Measurements from ENCODE around the gene VSIG2.

Gene VSIG2

GRCh38 chr11:124739479-124740276 lies 12.4 kb downstream of the VSIG2 start, which contains the start of gene NRGN:
Gene NRGN, plus strand, starts transcription at chr11:124739942. Its CDS starts 143 bp downstream, at chr11:124740085.
- peak; percentile 57 to 61 for DNase-seq (ENCODE audit: low spot score in 2 of 2)
- peaks cover 41% of the 10 kb centered on the region for H3K27me3 Mint-ChIP-seq
- H3K9me3 Mint-ChIP-seq: no peaks in the 10 kb centered on the region
- H3K4me3 Mint-ChIP-seq: peak within 1 kb of the TSS; percentile 84
- H3K36me3 Mint-ChIP-seq (ENCODE audit: insufficient read depth): no peaks in the 10 kb centered on the region
- H3K4me1 Mint-ChIP-seq: peaks cover 21% of the 10 kb centered on the region
- ATAC-seq (replicated peaks; ENCODE audit: extremely low read depth, poor library complexity, severe bottlenecking): peak; percentile 86
- peak within 1 kb of the TSS; percentile 23 for H3K27ac Mint-ChIP-seq (ENCODE audit: low read depth)

- Mint-ChIP-seq H3K27me3 (peaks cover 41% of the 10 kb centered on the region), H3K4me1 (peaks cover 21% of the 10 kb centered on the region), H3K9me3 (no peaks in the 10 kb centered on the region), H3K27ac (ENCODE audit: low read depth) (peak overlapping the region; percentile 23), H3K36me3 (ENCODE audit: insufficient read depth) (peaks cover 1% of the 10 kb centered on the region), H3K4me3 (peak overlapping the region; percentile 84)
- ATAC-seq (replicated peaks; ENCODE audit: extremely low read depth, poor library complexity, severe bottlenecking) (no peak), DNase-seq (ENCODE audit: low spot score in 2 of 2) (no peak)
These were observed 13.2 kb downstream of the VSIG2 start for GRCh38 chr11:124738713-124739478.

- ATAC-seq (replicated peaks; ENCODE audit: extremely low read depth, poor library complexity, severe bottlenecking) (no peak), DNase-seq (ENCODE audit: low spot score in 2 of 2) (no peak)
- Mint-ChIP-seq H3K36me3 (ENCODE audit: insufficient read depth) (peaks cover 1% of the 10 kb centered on the region), H3K4me3 (no peak overlapping the region), H3K27me3 (peaks cover 41% of the 10 kb centered on the region), H3K9me3 (no peaks in the 10 kb centered on the region), H3K4me1 (peaks cover 21% of the 10 kb centered on the region), H3K27ac (ENCODE audit: low read depth) (no peak overlapping the region)
These were observed 14.3 kb downstream of the VSIG2 start for GRCh38 chr11:124737638-124738305.

- Mint-ChIP-seq H3K36me3 (ENCODE audit: insufficient read depth) (peaks cover 1% of the 10 kb centered on the region), H3K27me3 (peaks cover 35% of the 10 kb centered on the region), H3K4me3 (no peak overlapping the region), H3K9me3 (no peaks in the 10 kb centered on the region), H3K4me1 (peaks cover 21% of the 10 kb centered on the region), H3K27ac (ENCODE audit: low read depth) (no peak overlapping the region)
- ATAC-seq (replicated peaks; ENCODE audit: extremely low read depth, poor library complexity, severe bottlenecking) (no peak), DNase-seq (ENCODE audit: low spot score in 2 of 2) (no peak)
These were observed 15.3 kb downstream of the VSIG2 start for GRCh38 chr11:124736736-124737135.

GRCh38 chr11:124732230-124732629 lies 19.8 kb downstream of the VSIG2 start:
- Mint-ChIP-seq H3K4me3 (no peak overlapping the region), H3K27ac (ENCODE audit: low read depth) (no peak overlapping the region), H3K36me3 (ENCODE audit: insufficient read depth) (peaks cover 1% of the 10 kb centered on the region), H3K27me3 (peaks cover 10% of the 10 kb centered on the region), H3K4me1 (no peaks in the 10 kb centered on the region), H3K9me3 (no peaks in the 10 kb centered on the region)
- DNase-seq (ENCODE audit: low spot score in 2 of 2) (no peak), ATAC-seq (replicated peaks; ENCODE audit: extremely low read depth, poor library complexity, severe bottlenecking) (no peak)

- Mint-ChIP-seq H3K9me3 (no peaks in the 10 kb centered on the region), H3K27ac (ENCODE audit: low read depth) (no peak overlapping the region), H3K4me1 (peaks cover 12% of the 10 kb centered on the region), H3K4me3 (no peak overlapping the region), H3K27me3 (peaks cover 19% of the 10 kb centered on the region), H3K36me3 (ENCODE audit: insufficient read depth) (peaks cover 1% of the 10 kb centered on the region)
- ATAC-seq (replicated peaks; ENCODE audit: extremely low read depth, poor library complexity, severe bottlenecking) (no peak), DNase-seq (ENCODE audit: low spot score in 2 of 2) (no peak)
These were observed 22.5 kb downstream of the VSIG2 start for GRCh38 chr11:124729571-124729970.

- no peak overlapping the region for H3K4me3 Mint-ChIP-seq
- DNase-seq (ENCODE audit: low spot score in 2 of 2) (no peak), ATAC-seq (replicated peaks; ENCODE audit: extremely low read depth, poor library complexity, severe bottlenecking) (no peak)
- H3K27me3 Mint-ChIP-seq: peaks cover 32% of the 10 kb centered on the region
- H3K36me3 Mint-ChIP-seq (ENCODE audit: insufficient read depth): no peaks in the 10 kb centered on the region
- H3K4me1 Mint-ChIP-seq: peaks cover 12% of the 10 kb centered on the region
- no peaks in the 10 kb centered on the region for H3K9me3 Mint-ChIP-seq
- H3K27ac Mint-ChIP-seq (ENCODE audit: low read depth): no peak overlapping the region
These were observed 23.9 kb downstream of the VSIG2 start for GRCh38 chr11:124728134-124728533.

GRCh38 chr11:124727474-124727873 lies 24.6 kb downstream of the VSIG2 start:
- DNase-seq (ENCODE audit: low spot score in 2 of 2) (no peak), ATAC-seq (replicated peaks; ENCODE audit: extremely low read depth, poor library complexity, severe bottlenecking) (no peak)
- Mint-ChIP-seq H3K27ac (ENCODE audit: low read depth) (no peak overlapping the region), H3K4me1 (peaks cover 12% of the 10 kb centered on the region), H3K9me3 (no peaks in the 10 kb centered on the region), H3K27me3 (peaks cover 39% of the 10 kb centered on the region), H3K4me3 (no peak overlapping the region), H3K36me3 (ENCODE audit: insufficient read depth) (no peaks in the 10 kb centered on the region)

- Mint-ChIP-seq H3K27me3 (peaks cover 56% of the 10 kb centered on the region), H3K4me3 (no peak overlapping the region), H3K27ac (ENCODE audit: low read depth) (no peak overlapping the region), H3K9me3 (no peaks in the 10 kb centered on the region), H3K4me1 (peaks cover 12% of the 10 kb centered on the region), H3K36me3 (ENCODE audit: insufficient read depth) (no peaks in the 10 kb centered on the region)
- DNase-seq (ENCODE audit: low spot score in 2 of 2): no peak
- ATAC-seq (replicated peaks; ENCODE audit: extremely low read depth, poor library complexity, severe bottlenecking): no peak
These were observed 26.3 kb downstream of the VSIG2 start for GRCh38 chr11:124725719-124726105.

- H3K9me3 Mint-ChIP-seq: no peaks in the 10 kb centered on the region
- H3K4me3 Mint-ChIP-seq: no peak overlapping the region
- ATAC-seq (replicated peaks; ENCODE audit: extremely low read depth, poor library complexity, severe bottlenecking) (no peak), DNase-seq (ENCODE audit: low spot score in 2 of 2) (no peak)
- no peak overlapping the region for H3K27ac Mint-ChIP-seq (ENCODE audit: low read depth)
- H3K36me3 Mint-ChIP-seq (ENCODE audit: insufficient read depth): no peaks in the 10 kb centered on the region
- H3K27me3 Mint-ChIP-seq: peaks cover 58% of the 10 kb centered on the region
- peaks cover 12% of the 10 kb centered on the region for H3K4me1 Mint-ChIP-seq
These were observed 26.9 kb downstream of the VSIG2 start for GRCh38 chr11:124724979-124725718.

GRCh38 chr11:124722176-124722575 lies 29.9 kb downstream of the VSIG2 start:
- Mint-ChIP-seq H3K27me3 (peaks cover 82% of the 10 kb centered on the region), H3K9me3 (no peaks in the 10 kb centered on the region), H3K4me3 (no peak overlapping the region), H3K27ac (ENCODE audit: low read depth) (no peak overlapping the region), H3K4me1 (peaks cover 27% of the 10 kb centered on the region), H3K36me3 (ENCODE audit: insufficient read depth) (no peaks in the 10 kb centered on the region)
- DNase-seq (ENCODE audit: low spot score in 2 of 2): no peak
- ATAC-seq (replicated peaks; ENCODE audit: extremely low read depth, poor library complexity, severe bottlenecking): no peak

GRCh38 chr11:124719534-124719933 lies 32.5 kb downstream of the VSIG2 start:
- peaks cover 14% of the 10 kb centered on the region for H3K4me1 Mint-ChIP-seq
- DNase-seq (ENCODE audit: low spot score in 2 of 2) (no peak), ATAC-seq (replicated peaks; ENCODE audit: extremely low read depth, poor library complexity, severe bottlenecking) (no peak)
- no peak overlapping the region for H3K27ac Mint-ChIP-seq (ENCODE audit: low read depth)
- peaks cover 89% of the 10 kb centered on the region for H3K27me3 Mint-ChIP-seq
- no peak overlapping the region for H3K4me3 Mint-ChIP-seq
- H3K9me3 Mint-ChIP-seq: no peaks in the 10 kb centered on the region
- peaks cover 2% of the 10 kb centered on the region for H3K36me3 Mint-ChIP-seq (ENCODE audit: insufficient read depth)

All from central memory CD8-positive, alpha-beta T cell (primary cell).